Stimulated activated CD8-positive, alpha-beta memory T cell treated with anti-CD3 and anti-CD28 coated beads, Interleukin-7, amount 100 ng/mL, for 48 hours (primary cell): ENCODE measurements around the gene COX4I1.

ENCODE experiments used
- DNase-seq, 2 donors: peaks; one replicate each; pipeline ENCODE4 v3.0.0-alpha.2; 2020; ENCODE audit warnings: low read depth in 1 of 2; ENCODE audit errors: extremely low read depth in 1 of 2

COX4I1 gene

GRCh38 chr16:85838381-85838780 lies 38.9 kb downstream of the COX4I1 start:
- DNase-seq = no peak

- no peak for DNase-seq
These were observed 39.5 kb downstream of the COX4I1 start for GRCh38 chr16:85838876-85839585.

GRCh38 chr16:85839681-85840240 lies 40.3 kb downstream of the COX4I1 start:
- DNase-seq = no peak

GRCh38 chr16:85840395-85840794 lies 40.9 kb downstream of the COX4I1 start:
- no peak for DNase-seq

GRCh38 chr16:85840801-85841200 lies 41.3 kb downstream of the COX4I1 start:
- DNase-seq = no peak

- no peak for DNase-seq
These were observed 42.9 kb downstream of the COX4I1 start for GRCh38 chr16:85842435-85842834.

- DNase-seq = no peak
These were observed 43.4 kb downstream of the COX4I1 start for GRCh38 chr16:85842848-85843247.

GRCh38 chr16:85843471-85844168 lies 44.1 kb downstream of the COX4I1 start:
- DNase-seq = no peak

GRCh38 chr16:85844169-85844481 lies 44.6 kb downstream of the COX4I1 start:
- no peak for DNase-seq

GRCh38 chr16:85844786-85845185 lies 45.3 kb downstream of the COX4I1 start:
- DNase-seq = no peak

- DNase-seq = no peak
These were observed 45.8 kb downstream of the COX4I1 start for GRCh38 chr16:85845266-85845665.

GRCh38 chr16:85846461-85846860 lies 47.0 kb downstream of the COX4I1 start:
- no peak for DNase-seq

- no peak for DNase-seq
These were observed 47.5 kb downstream of the COX4I1 start for GRCh38 chr16:85847036-85847435.

GRCh38 chr16:85847681-85848601 lies 48.4 kb downstream of the COX4I1 start:
- no peak for DNase-seq

- no peak for DNase-seq
These were observed 49.5 kb downstream of the COX4I1 start for GRCh38 chr16:85848986-85849385.

- DNase-seq = no peak
These were observed 49.9 kb downstream of the COX4I1 start for GRCh38 chr16:85849388-85849787.

GRCh38 chr16:85850344-85850880 lies 50.9 kb downstream of the COX4I1 start:
- DNase-seq = no peak

- DNase-seq = no peak
These were observed 51.7 kb downstream of the COX4I1 start for GRCh38 chr16:85851034-85851785.

- DNase-seq = no peak
These were observed 54.4 kb downstream of the COX4I1 start for GRCh38 chr16:85853547-85854545.
